SK-N-SH (cell line): Measurements from ENCODE around the gene ZNF667. TPM values are rescaled to one million over a fixed set of nuclear protein-coding genes. Genes with fewer than 3 reads are reported as not detected.

Experiments used
- CTCF ChIA-PET: fragments of 300-600, 350-600 bp; formaldehyde crosslinking; extraction: SDS; loops from one replicate; lab custom pipeline; 2021; lab: Yijun Ruan, JAX
- POLR2A ChIA-PET: fragments of 350-600 bp; sonication (Branson Sonifier 250); formaldehyde crosslinking; extraction: SDS; loops from one replicate; lab custom pipeline; 2020; ENCODE audit warnings: antibody characterized with exemption, inconsistent platforms; lab: Yijun Ruan, JAX
- DNase-seq: peaks from one replicate; pipeline ENCODE4 v3.0.0; 2012
- H2AFZ ChIP-seq: fragments of 200-600 bp; sonication (generic); 2 replicates; pipeline ENCODE4 v1.8.1; 2016; ENCODE audit warnings: antibody characterized with exemption, mild to moderate bottlenecking, low read depth
- H3F3A ChIP-seq: fragments of 200-600 bp; sonication (generic); replicated peaks from 2 replicates; pipeline ENCODE3; 2016; ENCODE audit warnings: antibody characterized with exemption, mild to moderate bottlenecking; ENCODE audit not compliant: insufficient read depth
- H3K27ac ChIP-seq, 2 experiments: fragments of 200-500 bp in 1 of 2; fragments of 200-600 bp in 1 of 2; sonication (Bioruptor generic) in 1 of 2; sonication (generic), shearing (Covaris generic) in 1 of 2; 2 replicates each; pipeline versions ENCODE4 v1.5.1 to v1.6.1; 2014 to 2016; ENCODE audit warnings: low read depth in 2 of 2, inconsistent platforms in 1 of 2, low read length in 1 of 2, mild to moderate bottlenecking in 1 of 2, mixed read lengths in 1 of 2
- H3K27me3 ChIP-seq: fragments of 200-600 bp; sonication (generic), shearing (Covaris generic); 2 replicates; pipeline ENCODE4 v1.6.1; 2016; ENCODE audit warnings: mixed run types; ENCODE audit not compliant: insufficient read depth
- H3K36me3 ChIP-seq, 2 experiments: fragments of 200-500 bp in 1 of 2; fragments of 200-600 bp in 1 of 2; sonication (Bioruptor generic) in 1 of 2; sonication (generic) in 1 of 2; replicated peaks in 1 of 2; 2 replicates each; pipeline versions ENCODE3 to v1.5.1; 2014 to 2016; ENCODE audit warnings: low read length in 1 of 2, mild to moderate bottlenecking in 1 of 2; ENCODE audit not compliant: insufficient read depth in 2 of 2, control insufficient read depth in 1 of 2
- H3K4me1 ChIP-seq, 2 experiments: fragments of 200-500 bp in 1 of 2; fragments of 200-600 bp in 1 of 2; sonication (Bioruptor generic) in 1 of 2; sonication (generic), shearing (Covaris generic) in 1 of 2; 2 replicates each; pipeline versions ENCODE4 v1.5.1 to v1.6.1; 2014 to 2016; ENCODE audit warnings: low read depth in 1 of 2, low read length in 1 of 2, mixed run types in 1 of 2; ENCODE audit not compliant: insufficient read depth in 2 of 2, control insufficient read depth in 1 of 2
- H3K4me2 ChIP-seq: fragments of 200-600 bp; sonication (generic), shearing (Covaris generic); 2 replicates; pipeline ENCODE4 v1.6.1; 2017; ENCODE audit warnings: mixed run types
- H3K4me3 ChIP-seq, 2 experiments: fragments of 200-500 bp in 1 of 2; fragments of 200-600 bp in 1 of 2; sonication (Bioruptor generic) in 1 of 2; sonication (generic), shearing (Covaris generic) in 1 of 2; 2 replicates each; pipeline versions ENCODE4 v1.5.1 to v1.8.1; 2014 to 2016; ENCODE audit warnings: low read depth in 2 of 2, inconsistent platforms in 1 of 2, low read length in 1 of 2, mild to moderate bottlenecking in 1 of 2, mixed read lengths in 1 of 2, moderate library complexity in 1 of 2
- H3K79me2 ChIP-seq: fragments of 200-600 bp; sonication (generic); 2 replicates; pipeline ENCODE4 v1.8.1; 2017; ENCODE audit warnings: mild to moderate bottlenecking; ENCODE audit not compliant: insufficient read depth
- H3K9ac ChIP-seq: fragments of 200-600 bp; sonication (generic); 2 replicates; pipeline ENCODE4 v1.6.1; 2017; ENCODE audit warnings: mixed run types
- H3K9me2 ChIP-seq: fragments of 200-600 bp; sonication (generic); 2 replicates; pipeline ENCODE4 v1.6.1; 2017; ENCODE audit warnings: mixed run types
- H3K9me3 ChIP-seq: fragments of 200-600 bp; sonication (generic); 2 replicates; pipeline ENCODE4 v1.6.1; 2017; ENCODE audit warnings: mixed run types, mild to moderate bottlenecking, moderate library complexity
- H4K20me1 ChIP-seq: fragments of 200-600 bp; sonication (generic); 2 replicates; pipeline ENCODE4 v1.6.1; 2017; ENCODE audit warnings: mild to moderate bottlenecking, mixed run types; ENCODE audit not compliant: insufficient read depth
- CHD2 ChIP-seq: fragments of 150-350 bp; IDR thresholded peaks from 2 replicates; pipeline ENCODE4 v1.6.1; 2018; ENCODE audit warnings: low read length; ENCODE audit not compliant: partially characterized antibody
- EP300 ChIP-seq, 2 experiments: IDR thresholded peaks; 2 replicates each; pipeline versions ENCODE4 v1.4.0 to v1.6.1; 2012; ENCODE audit warnings: borderline replicate concordance in 1 of 2, low read depth in 1 of 2, low read length in 1 of 2
- EZH2phosphoT487 ChIP-seq: fragments of 200-600 bp; sonication (generic); IDR thresholded peaks from 2 replicates; pipeline ENCODE4 v1.6.1; 2017; ENCODE audit warnings: low read depth, mixed run types, mild to moderate bottlenecking, antibody characterized with exemption, moderate library complexity, borderline replicate concordance
- FOSL2 ChIP-seq: IDR thresholded peaks from 2 replicates; pipeline ENCODE4 v1.4.0; 2012; ENCODE audit warnings: low read depth, mild to moderate bottlenecking, moderate library complexity, borderline replicate concordance
- FOXJ3 ChIP-seq: sonication (generic); formaldehyde crosslinking; IDR thresholded peaks from 2 replicates; pipeline ENCODE4 v1.5.1; 2020; ENCODE audit warnings: mild to moderate bottlenecking, missing genetic modification reagents
- GABPA ChIP-seq: IDR thresholded peaks from 2 replicates; pipeline ENCODE4 v1.4.0; 2012; ENCODE audit warnings: low read depth, mild to moderate bottlenecking
- JUND ChIP-seq: IDR thresholded peaks from 2 replicates; pipeline ENCODE4 v1.4.0; 2012
- NFIC ChIP-seq: IDR thresholded peaks from 2 replicates; pipeline ENCODE4 v1.4.0; 2012; ENCODE audit warnings: borderline replicate concordance
- POLR2AphosphoS5 ChIP-seq: IDR thresholded peaks from 2 replicates; pipeline ENCODE4 v1.6.1; 2012; ENCODE audit warnings: low read depth, low read length
- RXRA ChIP-seq: IDR thresholded peaks from 2 replicates; pipeline ENCODE4 v1.4.0; 2012; ENCODE audit warnings: low read depth, mild to moderate bottlenecking, borderline replicate concordance
- TCF12 ChIP-seq: IDR thresholded peaks from 2 replicates; pipeline ENCODE4 v1.4.0; 2012
- YY1 ChIP-seq: IDR thresholded peaks from 2 replicates; pipeline ENCODE4 v1.4.0; 2012; ENCODE audit warnings: low read depth, mild to moderate bottlenecking
- WGBS: methylation state at CpG from one replicate; pipeline ENCODE4 v1.1.6; 2017; ENCODE audit warnings: low lambda C conversion rate; 5-methylcytosine and 5-hydroxymethylcytosine counted together
- polyA plus RNA-seq, 3 experiments: library from polyadenylated mRNA; depleted of rRNA; stranded (reverse); fragments of >200 nt; gene quantifications; 2 replicates each; pipeline ENCODE4 v1.2.3, GENCODE V29; 2012
- TF ChIP-seq, protein P1 (sequence below): IDR thresholded peaks from 2 replicates; pipeline ENCODE4 v1.4.0; 2012; ENCODE audit warnings: low read depth, borderline replicate concordance
- TF ChIP-seq, protein P2 (sequence below): fragments of 150-350 bp; IDR thresholded peaks from 2 replicates; pipeline ENCODE4 v1.6.1; 2016; ENCODE audit warnings: mild to moderate bottlenecking, low read depth, low read length
- TF ChIP-seq, protein P3 (sequence below): fragments of 200-600 bp; sonication (generic); IDR thresholded peaks from 2 replicates; pipeline ENCODE4 v1.6.1; 2017; ENCODE audit warnings: antibody characterized with exemption, mild to moderate bottlenecking, moderate library complexity
- TF ChIP-seq, protein P4 (sequence below): IDR thresholded peaks from 2 replicates; pipeline ENCODE4 v1.4.0; 2012; ENCODE audit warnings: low read depth
- TF ChIP-seq, protein P5 (sequence below): IDR thresholded peaks from 2 replicates; pipeline ENCODE4; 2012

The ZNF667 gene
- polyA plus RNA-seq, 1 of the 3 experiments (the other 2 are of a cell fraction) = 3.2 TPM

DNA sequence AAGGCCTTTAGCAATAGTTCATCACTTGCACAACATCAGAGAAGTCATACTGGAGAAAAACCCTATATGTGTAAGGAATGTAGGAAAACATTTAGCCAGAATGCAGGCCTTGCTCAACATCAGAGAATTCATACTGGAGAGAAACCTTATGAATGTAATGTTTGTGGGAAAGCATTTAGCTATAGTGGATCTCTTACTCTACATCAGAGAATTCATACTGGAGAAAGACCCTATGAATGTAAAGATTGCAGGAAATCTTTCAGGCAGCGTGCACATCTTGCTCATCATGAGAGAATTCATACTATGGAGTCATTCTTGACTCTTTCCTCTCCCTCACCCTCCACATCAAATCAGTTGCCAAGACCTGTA lies 53.2 kb downstream of the ZNF667 start (continued):
- TF ChIP-seq, protein P1, sequence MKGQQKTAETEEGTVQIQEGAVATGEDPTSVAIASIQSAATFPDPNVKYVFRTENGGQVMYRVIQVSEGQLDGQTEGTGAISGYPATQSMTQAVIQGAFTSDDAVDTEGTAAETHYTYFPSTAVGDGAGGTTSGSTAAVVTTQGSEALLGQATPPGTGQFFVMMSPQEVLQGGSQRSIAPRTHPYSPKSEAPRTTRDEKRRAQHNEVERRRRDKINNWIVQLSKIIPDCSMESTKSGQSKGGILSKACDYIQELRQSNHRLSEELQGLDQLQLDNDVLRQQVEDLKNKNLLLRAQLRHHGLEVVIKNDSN = no peak
- TF ChIP-seq EZH2phosphoT487 (no peak), NFIC (no peak), YY1 (no peak), TCF12 (no peak), EP300 (IDR thresholded peaks at IDR 0.05; ENCODE audit: borderline replicate concordance in 1 of 2, low read depth in 1 of 2, low read length in 1 of 2) (no peak), FOSL2 (no peak), GABPA (no peak)
- TF ChIP-seq, protein P2, sequence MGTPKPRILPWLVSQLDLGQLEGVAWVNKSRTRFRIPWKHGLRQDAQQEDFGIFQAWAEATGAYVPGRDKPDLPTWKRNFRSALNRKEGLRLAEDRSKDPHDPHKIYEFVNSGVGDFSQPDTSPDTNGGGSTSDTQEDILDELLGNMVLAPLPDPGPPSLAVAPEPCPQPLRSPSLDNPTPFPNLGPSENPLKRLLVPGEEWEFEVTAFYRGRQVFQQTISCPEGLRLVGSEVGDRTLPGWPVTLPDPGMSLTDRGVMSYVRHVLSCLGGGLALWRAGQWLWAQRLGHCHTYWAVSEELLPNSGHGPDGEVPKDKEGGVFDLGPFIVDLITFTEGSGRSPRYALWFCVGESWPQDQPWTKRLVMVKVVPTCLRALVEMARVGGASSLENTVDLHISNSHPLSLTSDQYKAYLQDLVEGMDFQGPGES = no peak

DNA sequence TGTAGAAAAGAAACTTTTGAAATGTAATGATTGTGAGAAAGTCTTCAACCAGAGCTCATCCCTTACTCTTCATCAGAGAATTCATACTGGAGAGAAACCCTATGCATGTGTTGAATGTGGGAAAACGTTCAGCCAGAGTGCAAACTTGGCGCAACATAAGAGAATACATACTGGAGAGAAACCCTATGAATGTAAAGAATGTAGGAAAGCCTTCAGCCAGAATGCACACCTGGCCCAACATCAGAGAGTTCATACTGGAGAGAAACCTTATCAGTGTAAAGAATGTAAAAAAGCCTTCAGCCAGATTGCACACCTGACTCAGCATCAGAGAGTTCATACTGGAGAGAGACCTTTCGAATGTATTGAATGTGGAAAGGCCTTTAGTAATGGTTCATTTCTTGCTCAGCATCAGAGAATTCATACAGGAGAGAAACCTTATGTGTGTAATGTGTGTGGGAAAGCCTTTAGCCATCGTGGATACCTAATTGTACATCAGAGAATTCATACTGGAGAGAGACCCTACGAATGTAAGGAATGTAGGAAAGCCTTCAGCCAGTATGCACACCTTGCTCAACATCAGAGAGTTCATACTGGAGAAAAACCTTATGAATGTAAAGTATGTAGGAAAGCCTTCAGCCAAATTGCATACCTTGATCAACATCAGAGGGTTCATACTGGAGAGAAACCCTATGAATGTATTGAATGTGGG lies 53.7 kb downstream of the ZNF667 start:
- TF ChIP-seq, protein P3, sequence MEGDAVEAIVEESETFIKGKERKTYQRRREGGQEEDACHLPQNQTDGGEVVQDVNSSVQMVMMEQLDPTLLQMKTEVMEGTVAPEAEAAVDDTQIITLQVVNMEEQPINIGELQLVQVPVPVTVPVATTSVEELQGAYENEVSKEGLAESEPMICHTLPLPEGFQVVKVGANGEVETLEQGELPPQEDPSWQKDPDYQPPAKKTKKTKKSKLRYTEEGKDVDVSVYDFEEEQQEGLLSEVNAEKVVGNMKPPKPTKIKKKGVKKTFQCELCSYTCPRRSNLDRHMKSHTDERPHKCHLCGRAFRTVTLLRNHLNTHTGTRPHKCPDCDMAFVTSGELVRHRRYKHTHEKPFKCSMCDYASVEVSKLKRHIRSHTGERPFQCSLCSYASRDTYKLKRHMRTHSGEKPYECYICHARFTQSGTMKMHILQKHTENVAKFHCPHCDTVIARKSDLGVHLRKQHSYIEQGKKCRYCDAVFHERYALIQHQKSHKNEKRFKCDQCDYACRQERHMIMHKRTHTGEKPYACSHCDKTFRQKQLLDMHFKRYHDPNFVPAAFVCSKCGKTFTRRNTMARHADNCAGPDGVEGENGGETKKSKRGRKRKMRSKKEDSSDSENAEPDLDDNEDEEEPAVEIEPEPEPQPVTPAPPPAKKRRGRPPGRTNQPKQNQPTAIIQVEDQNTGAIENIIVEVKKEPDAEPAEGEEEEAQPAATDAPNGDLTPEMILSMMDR = no peak
- TF ChIP-seq, protein P4, sequence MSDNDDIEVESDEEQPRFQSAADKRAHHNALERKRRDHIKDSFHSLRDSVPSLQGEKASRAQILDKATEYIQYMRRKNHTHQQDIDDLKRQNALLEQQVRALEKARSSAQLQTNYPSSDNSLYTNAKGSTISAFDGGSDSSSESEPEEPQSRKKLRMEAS = no peak
- no peak for TF ChIP-seq CHD2
- no peak for TF ChIP-seq POLR2AphosphoS5
- no peak for TF ChIP-seq JUND
- TF ChIP-seq FOXJ3 = no peak
- TF ChIP-seq, protein P5, sequence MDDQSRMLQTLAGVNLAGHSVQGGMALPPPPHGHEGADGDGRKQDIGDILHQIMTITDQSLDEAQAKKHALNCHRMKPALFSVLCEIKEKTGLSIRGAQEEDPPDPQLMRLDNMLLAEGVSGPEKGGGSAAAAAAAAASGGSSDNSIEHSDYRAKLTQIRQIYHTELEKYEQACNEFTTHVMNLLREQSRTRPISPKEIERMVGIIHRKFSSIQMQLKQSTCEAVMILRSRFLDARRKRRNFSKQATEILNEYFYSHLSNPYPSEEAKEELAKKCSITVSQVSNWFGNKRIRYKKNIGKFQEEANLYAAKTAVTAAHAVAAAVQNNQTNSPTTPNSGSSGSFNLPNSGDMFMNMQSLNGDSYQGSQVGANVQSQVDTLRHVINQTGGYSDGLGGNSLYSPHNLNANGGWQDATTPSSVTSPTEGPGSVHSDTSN = no peak
- no peak for TF ChIP-seq RXRA
- Histone ChIP-seq H3K9ac (no peak overlapping the region), H3K27ac (no peak overlapping the region), H2AFZ (no peak overlapping the region), H4K20me1 (no peaks in the 10 kb centered on the region), H3K79me2 (no peaks in the 10 kb centered on the region), H3K4me2 (no peak overlapping the region), H3K4me3 (no peak overlapping the region; a peak in 1 of 4 replicates), H3K9me3 (peaks cover 89% of the 10 kb centered on the region), H3K36me3 (peaks cover 41 to 65% of the 10 kb centered on the region in 2 experiments), H3K9me2 (no peaks in the 10 kb centered on the region), H3K27me3 (no peaks in the 10 kb centered on the region), H3F3A (peaks cover 22% of the 10 kb centered on the region), H3K4me1 (no peaks in the 10 kb centered on the region)
- no peak for DNase-seq
- POLR2A ChIA-PET = no interaction called here
- CTCF ChIA-PET = no interaction called here
- WGBS = 82% methylated on average over 5 of the region's 5 CpGs
